SKM-1 (cell line): Measurements from ENCODE around the gene TOR4A.

Experiments used
- DNase-seq: peaks from one replicate; lab custom pipeline; 2025; ENCODE audit not compliant: unreplicated experiment; lab: John Stamatoyannopoulos, UW

TOR4A gene

GRCh38 chr9:137270929-137271695, 6.4 kb upstream of the TOR4A start:
- DNase-seq: no peak

DNA sequence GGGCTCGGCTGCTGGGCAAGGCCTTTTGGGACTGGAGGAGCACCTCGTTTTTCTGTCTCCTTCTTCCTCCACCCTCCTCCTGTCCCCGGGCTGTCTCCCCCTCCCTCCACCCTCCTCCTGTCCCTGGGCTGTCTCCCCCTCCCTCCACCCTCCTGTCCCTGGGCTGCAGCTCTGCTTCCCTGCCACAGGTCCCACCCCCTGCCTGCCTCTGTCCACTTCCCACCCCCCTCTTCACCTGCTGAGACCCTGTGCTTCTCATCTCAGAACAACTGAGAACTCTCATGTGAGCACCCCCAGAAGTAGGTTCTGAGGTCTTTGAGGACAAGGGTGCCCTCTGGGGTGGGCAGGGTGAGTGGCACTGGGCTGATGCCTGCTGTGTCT, 5.8 kb upstream of the TOR4A start:
- no peak for DNase-seq

DNA sequence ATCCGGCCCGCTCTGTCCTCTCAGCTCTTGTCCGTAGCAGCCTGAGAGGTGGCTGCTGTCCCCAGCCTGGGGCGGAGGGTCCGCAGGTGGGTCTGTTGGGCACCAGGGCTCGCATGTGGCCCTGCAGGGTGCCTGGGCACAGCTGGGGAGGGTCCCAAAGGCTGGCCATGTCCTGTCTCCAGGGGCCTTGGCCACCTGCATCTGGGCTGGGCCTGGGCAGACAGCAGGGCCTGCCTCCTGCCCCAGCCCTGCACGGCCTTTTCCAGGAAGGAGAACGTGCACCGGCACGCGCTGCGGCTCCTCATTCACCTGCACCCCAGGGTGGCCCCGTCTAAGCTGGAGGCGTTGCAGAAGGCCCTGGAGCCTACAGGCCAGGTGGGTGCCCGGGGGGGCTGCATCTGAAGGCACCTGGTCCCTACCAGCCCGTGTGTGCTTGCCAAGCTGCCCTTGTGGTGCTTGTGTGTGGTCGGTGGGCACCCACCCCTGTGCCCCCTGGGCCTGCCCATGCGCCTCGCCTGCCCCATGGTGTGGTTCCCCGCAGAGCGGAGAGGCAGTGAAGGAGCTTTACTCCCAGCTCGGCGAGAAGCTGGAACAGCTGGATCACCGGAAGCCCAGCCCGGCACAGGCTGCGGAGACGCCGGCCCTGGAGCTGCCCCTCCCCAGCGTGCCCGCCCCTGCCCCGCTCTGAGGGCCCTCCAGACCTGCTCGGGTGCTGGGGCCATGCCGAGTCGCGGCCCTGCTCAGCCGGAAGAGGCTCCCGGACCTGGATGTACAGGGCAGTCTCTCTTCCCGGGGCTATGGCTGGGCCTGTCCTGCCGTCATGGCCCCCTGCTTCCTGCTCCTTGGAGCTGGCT, 5.1 kb upstream of the TOR4A start:
- no peak for DNase-seq

DNA sequence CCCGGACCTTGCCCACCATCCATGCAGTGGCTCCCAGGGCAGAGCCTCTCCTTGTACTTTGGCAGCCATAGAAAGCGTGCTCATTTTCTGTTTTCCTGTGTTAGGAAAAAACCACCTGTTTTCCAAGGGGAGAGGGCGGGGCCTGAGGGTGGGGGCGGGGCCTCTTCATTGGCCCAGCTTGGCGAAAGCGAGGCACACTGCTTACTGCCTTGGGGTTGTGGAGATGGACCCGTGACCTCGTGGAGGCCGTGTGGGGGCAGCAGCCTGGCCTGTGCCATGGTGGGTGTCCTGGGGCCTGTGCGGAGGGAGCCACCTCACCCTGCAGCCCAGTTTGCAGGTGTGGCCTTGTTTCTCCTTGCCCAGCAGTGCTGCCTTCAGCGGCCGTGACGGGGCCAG, 4.4 kb upstream of the TOR4A start:
- DNase-seq: no peak

DNA sequence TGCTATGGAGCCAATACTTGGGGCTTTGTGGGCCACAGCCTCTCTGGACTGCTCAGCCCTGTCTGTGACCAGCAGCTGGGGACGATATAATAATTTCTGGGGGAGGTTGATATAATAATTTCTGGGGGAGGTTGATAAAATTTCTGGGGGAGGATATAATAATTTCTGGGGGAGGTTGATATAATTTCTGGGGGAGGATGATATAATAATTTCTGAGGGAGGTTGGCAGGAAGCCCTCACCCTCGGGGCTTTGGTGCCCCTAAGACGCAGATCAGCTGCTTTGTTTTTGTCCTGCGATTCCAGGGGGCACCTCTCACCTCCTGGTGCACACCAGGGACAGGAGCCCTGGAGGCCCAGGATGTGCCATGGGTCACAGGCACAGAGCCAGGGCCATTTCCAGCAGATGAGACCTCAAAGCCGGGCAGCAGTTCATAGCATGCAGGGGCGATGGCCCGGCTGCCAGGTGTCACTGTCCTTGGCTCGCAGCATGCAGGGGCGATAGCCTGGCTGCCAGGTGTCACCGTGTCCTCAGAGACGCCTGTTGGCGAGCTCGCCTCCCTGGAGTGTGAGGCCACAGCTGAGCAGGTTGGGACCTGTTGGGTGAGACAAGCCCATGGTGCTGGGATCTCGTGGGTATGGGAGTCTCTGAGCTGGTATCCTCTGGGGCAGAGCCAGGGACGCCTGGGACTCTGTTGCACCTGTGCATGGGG, 3.8 kb upstream of the TOR4A start:
- DNase-seq: no peak

GRCh38 chr9:137275203-137275587, 2.3 kb upstream of the TOR4A start:
- DNase-seq: no peak

GRCh38 chr9:137275588-137276472, 1.7 kb upstream of the TOR4A start:
- DNase-seq: no peak

GRCh38 chr9:137276473-137277328, 825 bp upstream of the TOR4A start:
- peak; percentile 77 for DNase-seq

DNA sequence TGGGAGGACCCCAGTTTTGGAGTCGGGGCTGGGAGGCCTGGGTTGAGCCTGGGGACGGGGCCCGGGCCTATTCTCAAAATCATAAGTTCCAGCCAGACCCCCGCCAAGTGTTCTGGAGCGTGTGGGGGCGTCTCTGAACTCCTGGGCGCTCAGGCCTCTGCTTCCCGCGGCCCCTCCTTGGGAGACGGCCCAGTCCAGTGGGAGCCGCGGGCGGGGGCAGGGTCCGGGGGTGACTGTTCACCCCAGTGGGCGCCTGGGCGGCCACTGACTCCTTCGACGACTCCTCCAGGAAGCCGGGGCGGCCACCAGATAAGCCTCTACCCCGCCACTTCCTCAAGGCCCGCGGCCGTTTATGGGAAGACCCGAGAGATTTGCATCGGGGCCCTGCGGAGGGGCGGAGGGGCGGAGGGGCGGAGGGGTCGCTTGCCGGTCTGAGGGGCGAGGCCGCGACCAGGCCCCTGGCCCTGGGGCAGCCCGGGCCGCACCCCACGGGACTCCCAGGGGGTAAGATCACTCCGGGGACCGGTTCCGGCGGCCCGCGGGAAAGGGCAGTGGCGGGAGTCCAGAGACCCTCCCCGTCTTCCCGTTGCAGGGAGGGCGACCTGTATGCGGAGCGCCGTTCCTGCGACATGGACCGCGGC, 655 bp downstream of the TOR4A start:
- DNase-seq: no peak

DNA sequence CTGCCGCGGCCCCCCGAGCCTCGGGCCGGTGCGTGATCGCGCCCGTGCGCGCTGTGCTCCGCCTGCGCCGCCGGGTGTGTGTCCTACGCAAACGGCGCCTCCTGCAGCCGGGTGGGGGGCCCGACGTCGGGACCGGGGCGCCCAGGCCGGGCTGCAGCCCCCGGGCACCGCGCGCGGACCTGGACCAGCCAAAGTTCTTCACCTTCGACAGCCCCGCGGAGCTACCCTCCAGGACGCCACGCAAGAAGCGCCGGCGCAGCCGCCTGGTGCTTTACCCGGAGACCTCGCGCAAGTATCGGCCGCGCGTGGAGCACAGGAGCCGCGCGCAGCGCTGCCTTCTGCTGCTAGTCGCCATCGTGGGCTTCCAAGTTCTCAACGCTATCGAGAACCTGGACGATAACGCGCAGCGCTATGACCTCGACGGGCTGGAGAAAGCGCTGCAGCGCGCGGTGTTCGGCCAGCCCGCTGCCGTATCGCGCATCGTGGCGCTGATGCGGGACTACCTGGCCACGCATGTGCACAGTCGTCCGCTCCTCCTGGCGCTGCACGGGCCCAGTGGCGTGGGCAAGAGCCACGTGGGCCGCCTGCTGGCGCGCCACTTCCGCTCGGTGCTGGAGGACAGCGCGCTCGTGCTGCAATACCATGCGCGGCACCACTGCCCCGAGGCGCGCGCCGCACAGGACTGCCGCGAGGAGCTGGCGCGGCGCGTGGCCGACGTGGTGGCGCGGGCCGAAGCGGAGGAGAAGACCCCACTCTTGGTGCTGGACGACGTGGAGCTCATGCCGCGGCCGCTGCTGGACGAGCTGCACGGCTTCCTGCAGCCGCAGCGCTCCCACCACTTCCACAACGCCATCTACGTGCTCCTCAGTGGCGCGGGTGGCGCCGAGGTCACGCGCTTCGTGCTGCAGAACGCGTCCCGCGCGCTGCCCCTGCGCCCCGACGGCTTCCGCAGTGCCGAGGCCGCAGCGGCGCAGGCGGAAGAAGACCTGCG, 1.5 kb downstream of the TOR4A start:
- no peak for DNase-seq

GRCh38 chr9:137279741-137280473, 2.4 kb downstream of the TOR4A start:
- DNase-seq: no peak

DNA sequence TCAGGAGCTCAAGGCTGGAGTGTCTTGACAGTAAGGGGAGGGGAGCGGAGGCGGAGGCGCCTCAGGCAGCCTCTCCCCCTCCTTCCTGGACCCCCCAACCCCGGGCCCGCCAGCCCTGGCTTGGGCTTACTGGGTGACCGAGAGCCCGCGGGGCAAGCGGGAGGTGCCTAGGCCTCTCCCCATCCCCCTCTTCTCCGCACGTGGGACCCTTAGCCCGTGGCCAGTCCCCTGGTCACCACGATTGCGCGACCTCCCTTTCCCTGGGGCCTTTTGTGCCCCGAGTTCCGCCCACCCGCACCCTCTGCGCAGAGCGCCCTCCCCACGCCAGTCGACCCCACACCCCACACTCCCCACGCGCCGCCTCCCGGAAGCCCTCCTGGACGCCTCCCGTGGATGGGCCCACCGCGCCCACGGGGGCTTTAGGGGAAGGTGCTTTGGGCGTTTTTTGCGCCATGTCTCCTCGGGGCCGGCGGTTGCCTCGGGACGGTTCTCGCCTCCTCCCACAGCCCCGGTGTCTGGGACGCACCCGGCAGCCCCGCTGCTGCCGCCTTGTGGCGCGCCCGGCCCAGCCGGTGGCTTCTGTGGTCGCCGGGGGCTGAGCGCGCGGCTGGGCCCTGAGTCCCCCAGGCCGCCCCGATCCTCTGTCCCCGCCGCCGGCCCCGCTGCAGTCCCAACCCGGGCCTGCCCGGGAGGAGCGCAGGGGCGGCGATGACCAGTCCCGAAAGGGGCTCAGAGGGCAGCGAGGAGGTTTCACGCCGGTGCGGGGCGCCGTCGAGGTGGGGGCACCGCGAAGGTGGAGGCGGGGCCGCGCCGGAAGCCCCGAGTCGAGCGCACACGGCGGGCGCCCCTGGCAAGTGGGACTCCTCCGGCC, 3.2 kb downstream of the TOR4A start:
- no peak for DNase-seq

DNA sequence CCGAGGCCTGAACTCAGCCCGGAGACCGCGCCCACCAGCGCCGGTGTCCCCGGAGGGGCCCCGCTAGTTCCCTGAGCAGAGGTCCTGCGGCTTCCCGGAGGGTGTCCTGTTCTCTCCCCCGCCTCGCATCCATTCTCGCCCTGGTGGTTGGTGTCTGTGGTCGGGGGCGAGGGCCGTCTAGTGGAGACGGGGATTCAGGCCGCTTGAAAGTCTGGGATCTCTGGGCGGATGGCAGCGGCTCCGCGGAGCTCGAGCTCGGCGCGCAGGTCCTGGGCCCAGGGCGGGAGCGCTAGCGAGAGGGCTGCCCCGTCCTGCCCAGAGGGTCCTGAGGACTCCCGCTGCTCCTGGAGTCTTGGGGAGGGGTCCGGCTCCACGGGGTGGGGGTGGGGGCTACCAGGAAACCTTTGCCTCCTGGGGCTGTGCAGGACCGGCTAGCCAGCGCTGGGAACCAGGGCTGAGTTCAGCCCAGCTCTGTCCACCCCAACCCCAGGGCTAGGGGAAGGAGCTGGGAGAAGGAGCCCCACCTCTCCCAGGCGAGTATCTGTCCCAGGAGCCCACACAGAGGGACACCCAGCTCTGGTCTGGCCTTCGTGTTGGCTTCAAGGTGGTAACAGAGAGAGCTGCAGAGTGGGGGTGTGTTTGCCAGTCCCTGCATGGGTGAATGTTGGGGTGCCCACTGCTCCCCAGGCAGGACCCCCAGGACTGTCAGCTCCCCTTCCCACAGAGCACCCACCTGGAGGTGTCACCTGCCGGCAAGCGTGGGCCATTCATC, 4.0 kb downstream of the TOR4A start:
- no peak for DNase-seq

- DNase-seq: peak; percentile 22
These were observed 9.5 kb downstream of the TOR4A start for GRCh38 chr9:137286975-137287383.

DNA sequence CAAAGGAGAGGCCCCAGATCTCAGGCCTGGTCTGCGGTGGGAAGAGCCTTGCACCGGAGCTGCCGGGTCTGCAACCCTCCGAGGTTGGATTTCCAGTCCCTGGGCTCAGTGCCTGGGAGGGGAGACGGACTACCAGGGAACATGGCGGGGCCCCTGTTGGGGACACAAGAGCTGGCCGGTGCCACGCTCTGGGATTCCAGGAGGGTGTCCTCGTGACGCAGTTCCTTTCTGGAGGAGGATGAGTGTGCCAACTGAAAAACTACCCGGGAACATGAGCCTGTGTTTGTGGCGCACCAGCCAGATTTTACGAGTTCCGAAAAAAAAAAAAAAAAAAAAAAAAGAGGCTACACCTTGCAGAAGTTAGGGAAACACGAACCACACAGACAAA, 15.6 kb downstream of the TOR4A start:
- DNase-seq: no peak
